Neural crest cell (in vitro differentiated cells): ENCODE data around the gene FAM151A. TPM values are rescaled to one million over a fixed set of nuclear protein-coding genes. Genes with fewer than 3 reads are reported as not detected.

Experiments used
- DNase-seq: peaks from one replicate; pipeline ENCODE4 v3.0.0; 2021; ENCODE audit warnings: low read depth, mixed read lengths, low spot score
- H3K27ac Mint-ChIP-seq: one replicate; pipeline ENCODE4 v1.8.0; 2021; ENCODE audit warnings: mild to moderate bottlenecking, mixed read lengths; ENCODE audit not compliant: unreplicated experiment
- H3K27me3 Mint-ChIP-seq: 2 replicates; pipeline ENCODE4 v1.8.0; 2021; ENCODE audit warnings: low read depth, mild to moderate bottlenecking, mixed read lengths
- H3K36me3 Mint-ChIP-seq: 2 replicates; pipeline ENCODE4 v1.8.0; 2021; ENCODE audit warnings: low read depth, mild to moderate bottlenecking, mixed read lengths
- H3K4me1 Mint-ChIP-seq: 2 replicates; pipeline ENCODE4 v1.8.0; 2021; ENCODE audit warnings: mixed read lengths
- H3K4me3 Mint-ChIP-seq: one replicate; pipeline ENCODE4 v1.8.0; 2021; ENCODE audit warnings: mild to moderate bottlenecking, mixed read lengths
- H3K9me3 Mint-ChIP-seq: 2 replicates; pipeline ENCODE4 v1.8.0; 2021; ENCODE audit warnings: mixed read lengths
- CTCF ChIP-seq: fragments of 200-600 bp; sonication (generic); conservative IDR thresholded peaks from 2 replicates; pipeline ENCODE4 v1.5.0; 2021; ENCODE audit warnings: antibody characterized with exemption, mild to moderate bottlenecking
- total RNA-seq: library from RNA; stranded (reverse); gene quantifications from 2 replicates; pipeline ENCODE4 v1.2.1, GENCODE V29; 2021

FAM151A gene
- total RNA-seq, 1 donor from 2014 or later, result not detected

DNA sequence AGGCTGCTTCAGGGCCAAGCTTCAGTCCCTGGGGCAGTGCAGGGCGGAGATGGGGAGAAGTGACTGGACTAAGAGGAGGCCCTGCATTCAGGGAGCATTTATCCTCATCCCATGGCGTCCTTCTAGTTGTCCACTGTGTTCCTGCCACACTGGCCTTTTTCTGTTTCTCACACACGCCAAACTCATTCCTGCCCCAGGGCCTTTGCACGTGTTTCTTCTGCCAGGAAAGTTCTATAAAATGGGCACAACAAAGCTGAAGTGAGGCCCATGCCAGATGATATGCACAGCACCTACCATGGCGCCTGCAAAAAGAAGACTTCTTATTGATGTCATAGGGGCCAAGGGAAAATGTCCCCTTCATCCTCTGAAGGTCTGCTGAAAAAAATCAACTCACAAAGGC, 42.5 kb upstream of the FAM151A start:
- TF ChIP-seq CTCF, result no peak
- Mint-ChIP-seq H3K27me3 (no peaks in the 10 kb centered on the region), H3K27ac (no peak overlapping the region), H3K4me1 (no peaks in the 10 kb centered on the region), H3K9me3 (no peaks in the 10 kb centered on the region), H3K36me3 (no peaks in the 10 kb centered on the region), H3K4me3 (no peak overlapping the region)
- no peak for DNase-seq

GRCh38 chr1:54664364-54664763, 41.0 kb upstream of the FAM151A start:
- Mint-ChIP-seq H3K36me3 (peaks cover 2% of the 10 kb centered on the region), H3K27ac (no peak overlapping the region), H3K4me3 (no peak overlapping the region), H3K4me1 (no peaks in the 10 kb centered on the region), H3K27me3 (no peaks in the 10 kb centered on the region), H3K9me3 (peaks cover 4% of the 10 kb centered on the region)
- TF ChIP-seq CTCF, result no peak
- DNase-seq, result no peak

DNA sequence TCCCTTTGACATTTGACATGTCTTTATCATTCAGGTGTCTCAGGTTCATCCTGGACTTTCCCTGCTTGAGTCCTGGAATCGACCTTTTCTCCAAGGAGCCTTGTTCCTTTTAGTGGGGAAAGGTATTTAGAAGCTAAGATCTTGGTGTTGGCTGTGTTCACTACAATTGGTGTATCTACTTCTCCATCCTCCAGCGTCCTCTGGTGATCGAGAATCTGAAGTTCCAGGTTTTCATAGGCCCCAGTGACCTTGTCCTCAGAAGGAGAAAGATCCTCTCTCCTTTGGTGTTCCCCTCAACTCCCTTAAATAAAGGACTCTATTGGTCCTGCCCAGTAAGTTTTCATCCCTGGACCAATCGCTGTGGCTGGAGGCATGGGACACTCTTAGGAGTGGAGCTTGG, 40.4 kb upstream of the FAM151A start:
- no peak overlapping the region for H3K4me3 Mint-ChIP-seq
- TF ChIP-seq CTCF, result no peak
- peaks cover 2% of the 10 kb centered on the region for H3K36me3 Mint-ChIP-seq
- DNase-seq, result no peak
- no peaks in the 10 kb centered on the region for H3K4me1 Mint-ChIP-seq
- H3K27me3 Mint-ChIP-seq, result no peaks in the 10 kb centered on the region
- no peak overlapping the region for H3K27ac Mint-ChIP-seq
- peaks cover 5% of the 10 kb centered on the region for H3K9me3 Mint-ChIP-seq

- peaks cover 2% of the 10 kb centered on the region for H3K36me3 Mint-ChIP-seq
- H3K4me1 Mint-ChIP-seq, result no peaks in the 10 kb centered on the region
- no peak for DNase-seq
- no peak for TF ChIP-seq CTCF
- no peak overlapping the region for H3K4me3 Mint-ChIP-seq
- H3K9me3 Mint-ChIP-seq, result peaks cover 12% of the 10 kb centered on the region
- H3K27me3 Mint-ChIP-seq, result no peaks in the 10 kb centered on the region
- no peak overlapping the region for H3K27ac Mint-ChIP-seq
Observed at GRCh38 chr1:54658164-54658913, 35.0 kb upstream of the FAM151A start.

DNA sequence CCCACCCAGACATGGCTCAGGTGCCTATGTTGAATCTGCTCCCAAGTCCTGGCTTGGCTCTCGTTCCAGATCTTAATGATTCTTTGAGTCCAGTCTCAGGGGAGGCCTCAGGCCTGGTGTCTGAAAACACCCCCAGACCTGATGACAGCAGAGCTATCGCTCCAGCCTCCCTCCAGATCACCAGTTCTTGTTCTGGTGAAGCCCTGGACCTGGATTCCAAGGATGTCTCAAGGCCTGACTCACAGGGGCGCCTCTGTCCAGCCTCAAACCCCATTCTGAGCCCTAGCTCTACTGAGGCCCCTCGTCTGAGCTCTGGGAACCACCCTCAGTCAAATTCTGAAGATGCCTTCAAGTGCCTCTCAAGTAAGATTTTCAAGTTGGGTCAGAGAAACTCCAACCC, 29.7 kb upstream of the FAM151A start:
- Mint-ChIP-seq H3K27me3 (peaks cover 10% of the 10 kb centered on the region), H3K9me3 (peaks cover 2% of the 10 kb centered on the region), H3K4me3 (no peak overlapping the region), H3K4me1 (peaks cover 13% of the 10 kb centered on the region), H3K36me3 (no peaks in the 10 kb centered on the region), H3K27ac (no peak overlapping the region)
- TF ChIP-seq CTCF, result no peak
- DNase-seq, result no peak
